Measurements from ENCODE around the gene SHISA9. TPM values are rescaled to one million over a fixed set of nuclear protein-coding genes. Genes with fewer than 3 reads are reported as not detected.

Gene SHISA9
- total RNA-seq, 1 experiment from 2014 or later, result 0.29 TPM

GRCh38 chr16:12951392-12951791, 50.0 kb downstream of the SHISA9 start:
- intact Hi-C loops (cut with micrococcal nuclease; ENCODE audit: unreplicated experiment), result no loop called here
- CTCF ChIA-PET, result no interaction called here

DNA sequence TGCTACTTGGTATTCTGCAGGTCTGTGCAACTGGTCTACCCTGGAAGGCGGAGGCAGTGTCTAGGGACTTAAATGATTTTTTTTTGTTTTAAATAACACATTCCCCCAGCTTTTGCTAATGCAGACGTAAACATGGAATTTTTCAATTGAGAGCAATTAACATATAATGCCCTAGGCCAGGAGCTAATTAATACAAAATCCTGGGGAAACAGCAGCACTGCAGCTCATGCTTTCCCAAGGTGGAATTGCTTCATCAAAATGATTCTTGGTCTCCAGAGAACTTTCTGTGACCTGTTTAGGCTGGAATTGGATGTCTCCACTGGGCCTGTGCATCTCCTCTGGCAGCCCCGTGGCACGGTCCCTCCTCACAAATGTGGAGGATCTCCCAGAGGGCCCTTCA, 50.6 kb downstream of the SHISA9 start:
- no peaks in the 10 kb centered on the region for H3K9me3 Mint-ChIP-seq (ENCODE audit: unreplicated experiment)
- ChIA-PET CTCF (no interaction called here), POLR2A (no interaction called here)
- H3K4me3 Mint-ChIP-seq (ENCODE audit: unreplicated experiment), result no peak overlapping the region
- TF ChIP-seq, protein P1, sequence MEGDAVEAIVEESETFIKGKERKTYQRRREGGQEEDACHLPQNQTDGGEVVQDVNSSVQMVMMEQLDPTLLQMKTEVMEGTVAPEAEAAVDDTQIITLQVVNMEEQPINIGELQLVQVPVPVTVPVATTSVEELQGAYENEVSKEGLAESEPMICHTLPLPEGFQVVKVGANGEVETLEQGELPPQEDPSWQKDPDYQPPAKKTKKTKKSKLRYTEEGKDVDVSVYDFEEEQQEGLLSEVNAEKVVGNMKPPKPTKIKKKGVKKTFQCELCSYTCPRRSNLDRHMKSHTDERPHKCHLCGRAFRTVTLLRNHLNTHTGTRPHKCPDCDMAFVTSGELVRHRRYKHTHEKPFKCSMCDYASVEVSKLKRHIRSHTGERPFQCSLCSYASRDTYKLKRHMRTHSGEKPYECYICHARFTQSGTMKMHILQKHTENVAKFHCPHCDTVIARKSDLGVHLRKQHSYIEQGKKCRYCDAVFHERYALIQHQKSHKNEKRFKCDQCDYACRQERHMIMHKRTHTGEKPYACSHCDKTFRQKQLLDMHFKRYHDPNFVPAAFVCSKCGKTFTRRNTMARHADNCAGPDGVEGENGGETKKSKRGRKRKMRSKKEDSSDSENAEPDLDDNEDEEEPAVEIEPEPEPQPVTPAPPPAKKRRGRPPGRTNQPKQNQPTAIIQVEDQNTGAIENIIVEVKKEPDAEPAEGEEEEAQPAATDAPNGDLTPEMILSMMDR (IDR thresholded peaks at IDR 0.05; ENCODE audit: insufficient read depth in 1 of 2, low read depth in 1 of 2, low read length in 1 of 2, severe bottlenecking in 1 of 2, unreplicated experiment in 1 of 2), result no peak
- no peak overlapping the region for H3K27ac Mint-ChIP-seq (ENCODE audit: unreplicated experiment)
- H3K4me1 Mint-ChIP-seq (ENCODE audit: low read depth, unreplicated experiment), result no peaks in the 10 kb centered on the region
- Histone ChIP-seq H3K36me3 (ENCODE audit: control insufficient read depth, insufficient read depth, low read length) (no peaks in the 10 kb centered on the region), H3K27me3 (replicated peaks; ENCODE audit: control insufficient read depth, insufficient read depth, low read length) (no peaks in the 10 kb centered on the region), H3K4me3 (ENCODE audit: low read depth, low read length) (no peak overlapping the region), H3K9me3 (no peaks in the 10 kb centered on the region), H3K4me1 (no peaks in the 10 kb centered on the region)
- intact Hi-C loops (cut with micrococcal nuclease; ENCODE audit: unreplicated experiment), result no loop called here
- peaks cover 11% of the 10 kb centered on the region for H3K27me3 Mint-ChIP-seq (ENCODE audit: insufficient read depth, unreplicated experiment)
- no peaks in the 10 kb centered on the region for H3K36me3 Mint-ChIP-seq (ENCODE audit: insufficient read depth, unreplicated experiment)
- DNase-seq, result no peak
- BruUV-seq (replicated peaks), result no TSS peak

More at GRCh38 chr16:12951392-12951791, 50.0 kb downstream of the SHISA9 start:
- BruUV-seq (replicated peaks), result no TSS peak
- Mint-ChIP-seq H3K36me3 (ENCODE audit: insufficient read depth, unreplicated experiment) (no peaks in the 10 kb centered on the region), H3K27ac (ENCODE audit: unreplicated experiment) (no peak overlapping the region), H3K4me1 (ENCODE audit: low read depth, unreplicated experiment) (no peaks in the 10 kb centered on the region), H3K27me3 (ENCODE audit: insufficient read depth, unreplicated experiment) (peaks cover 9% of the 10 kb centered on the region), H3K4me3 (ENCODE audit: unreplicated experiment) (no peak overlapping the region), H3K9me3 (ENCODE audit: unreplicated experiment) (no peaks in the 10 kb centered on the region)
- no peaks in the 10 kb centered on the region for H3K27me3 ChIP-seq (replicated peaks; ENCODE audit: control insufficient read depth, insufficient read depth, low read length)
- H3K4me3 ChIP-seq (ENCODE audit: low read depth, low read length), result no peak overlapping the region
- H3K36me3 ChIP-seq (ENCODE audit: control insufficient read depth, insufficient read depth, low read length), result no peaks in the 10 kb centered on the region
- H3K9me3 ChIP-seq, result no peaks in the 10 kb centered on the region
- TF ChIP-seq, protein P1 (IDR thresholded peaks at IDR 0.05; ENCODE audit: insufficient read depth in 1 of 2, low read depth in 1 of 2, low read length in 1 of 2, severe bottlenecking in 1 of 2, unreplicated experiment in 1 of 2), result no peak
- no peaks in the 10 kb centered on the region for H3K4me1 ChIP-seq
- DNase-seq, result no peak
- POLR2A ChIA-PET, result no interaction called here

- Mint-ChIP-seq H3K9me3 (ENCODE audit: unreplicated experiment) (no peaks in the 10 kb centered on the region), H3K27me3 (ENCODE audit: insufficient read depth, unreplicated experiment) (peaks cover 8% of the 10 kb centered on the region), H3K27ac (ENCODE audit: unreplicated experiment) (no peak overlapping the region), H3K4me3 (ENCODE audit: unreplicated experiment) (no peak overlapping the region), H3K36me3 (ENCODE audit: insufficient read depth, unreplicated experiment) (no peaks in the 10 kb centered on the region), H3K4me1 (ENCODE audit: low read depth, unreplicated experiment) (no peaks in the 10 kb centered on the region)
- ChIA-PET CTCF (no interaction called here), POLR2A (no interaction called here)
- BruUV-seq (replicated peaks), result no TSS peak
- Histone ChIP-seq H3K9me3 (0 out of 2 replicates have a peak, but pooled peaks cover 3% of the 10 kb centered on the region), H3K36me3 (ENCODE audit: control insufficient read depth, insufficient read depth, low read length) (no peaks in the 10 kb centered on the region), H3K4me3 (ENCODE audit: low read depth, low read length) (no peak overlapping the region), H3K4me1 (no peaks in the 10 kb centered on the region), H3K27me3 (replicated peaks; ENCODE audit: control insufficient read depth, insufficient read depth, low read length) (no peaks in the 10 kb centered on the region)
- TF ChIP-seq, protein P1 (IDR thresholded peaks at IDR 0.05; ENCODE audit: insufficient read depth in 1 of 2, low read depth in 1 of 2, low read length in 1 of 2, severe bottlenecking in 1 of 2, unreplicated experiment in 1 of 2), result no peak
- DNase-seq, result no peak
- intact Hi-C loops (cut with micrococcal nuclease; ENCODE audit: unreplicated experiment), result no loop called here
Measured at GRCh38 chr16:12958366-12958765, 57.0 kb downstream of the SHISA9 start.
